GM12873 (cell line): ENCODE measurements around the gene SYNGAP1.

Source experiments
- CTCF ChIP-seq: IDR thresholded peaks from 2 replicates; pipeline ENCODE4 v1.5.1; 2012; ENCODE audit warnings: low read depth, mild to moderate bottlenecking, moderate library complexity, low read length, control low read depth; ENCODE audit not compliant: insufficient read depth; ENCODE audit errors: missing control alignments

Gene SYNGAP1

GRCh38 chr6:33466075-33466735 lies 46.3 kb downstream of the SYNGAP1 start:
- no peak for TF ChIP-seq CTCF

DNA sequence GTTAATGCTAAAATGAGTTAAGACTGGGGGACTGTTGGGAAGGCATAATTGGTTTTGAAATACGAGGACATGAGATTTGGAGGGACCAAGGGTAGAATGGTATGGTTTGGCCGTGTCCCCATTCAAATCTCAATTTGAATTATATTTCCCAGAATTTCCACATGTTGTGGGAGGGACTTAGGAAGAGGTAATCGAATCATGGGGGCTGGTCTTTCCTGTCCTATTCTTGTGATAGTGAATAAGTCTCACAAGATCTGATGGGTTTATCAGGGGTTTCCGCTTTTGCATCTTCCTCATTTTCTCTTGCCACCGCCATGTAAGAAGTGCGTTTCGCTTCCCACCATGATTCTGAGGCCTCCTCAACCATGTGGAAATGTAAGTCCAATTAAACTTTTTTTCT lies 47.2 kb downstream of the SYNGAP1 start:
- TF ChIP-seq CTCF = no peak

DNA sequence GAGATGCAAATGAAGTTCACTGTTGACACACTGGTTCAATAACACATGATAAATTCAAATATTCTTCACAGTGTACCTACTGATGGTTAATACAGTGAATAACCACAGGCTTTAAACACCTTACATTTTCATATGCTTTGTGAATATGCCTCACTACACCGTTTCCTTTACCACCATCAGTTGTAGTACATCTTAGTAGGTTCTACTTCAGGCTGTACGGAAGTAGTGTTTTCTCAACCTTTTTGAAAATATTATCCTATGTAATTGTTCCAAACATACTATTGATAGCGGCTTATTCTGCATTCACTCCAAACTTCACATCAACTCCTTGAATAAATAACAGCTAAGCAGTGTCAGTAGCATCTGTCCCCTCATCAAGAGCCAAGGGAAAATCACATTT lies 49.8 kb downstream of the SYNGAP1 start:
- TF ChIP-seq CTCF = no peak

DNA sequence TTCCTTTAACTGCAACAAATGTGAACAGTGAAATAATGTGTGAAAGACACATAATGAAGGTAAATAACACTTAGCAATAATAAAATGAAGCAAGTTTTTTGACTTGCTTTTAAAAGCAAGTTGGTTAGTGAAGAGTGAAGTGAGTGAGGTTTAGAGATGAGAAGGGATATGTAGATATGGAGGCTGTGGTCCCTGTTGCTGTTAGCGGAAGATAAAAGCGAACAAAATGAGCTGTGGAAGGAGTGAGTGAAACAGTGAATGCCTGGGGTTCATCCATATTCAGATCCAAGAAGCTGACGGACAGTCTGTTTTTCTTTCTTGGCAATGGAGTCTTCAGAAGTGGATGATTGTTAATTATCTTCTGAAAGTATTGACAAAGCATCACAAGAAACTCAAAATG lies 58.0 kb downstream of the SYNGAP1 start:
- TF ChIP-seq CTCF = no peak

GRCh38 chr6:33481192-33481591 lies 61.3 kb downstream of the SYNGAP1 start:
- TF ChIP-seq CTCF = no peak

DNA sequence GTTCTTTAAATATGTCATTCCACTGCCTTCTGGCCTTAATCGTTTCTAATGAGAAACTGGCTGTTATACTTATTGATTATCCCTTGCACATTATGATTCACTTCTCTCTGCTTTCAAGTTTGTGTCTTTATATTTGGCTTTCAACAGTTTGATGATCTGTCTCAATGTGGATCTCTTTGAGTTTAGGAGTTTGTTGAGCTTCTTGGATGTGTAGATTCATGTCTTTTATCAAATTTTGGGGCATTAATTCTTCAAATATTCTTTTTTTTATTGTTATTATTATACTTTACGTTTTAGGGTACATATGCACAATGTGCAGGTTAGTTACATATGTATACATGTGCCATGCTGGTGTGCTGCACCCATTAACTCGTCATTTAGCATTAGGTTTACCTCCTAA lies 63.8 kb downstream of the SYNGAP1 start:
- no peak for TF ChIP-seq CTCF

GRCh38 chr6:33488339-33488738 lies 68.5 kb downstream of the SYNGAP1 start:
- no peak for TF ChIP-seq CTCF
